Loucy (cell line): ENCODE data around the gene SVOPL.

Experiments
- H2AFZ ChIP-seq: fragments of 200-600 bp; sonication (generic); 2 replicates; pipeline ENCODE4 v1.6.0; 2016; ENCODE audit warnings: antibody characterized with exemption, mild to moderate bottlenecking, low read length, moderate library complexity
- H3F3A ChIP-seq: fragments of 200-600 bp; 2 replicates; pipeline ENCODE4 v1.6.0; 2016; ENCODE audit warnings: antibody characterized with exemption, low read depth, mild to moderate bottlenecking
- H3K27me3 ChIP-seq: fragments of 200-600 bp; sonication (generic); 2 replicates; pipeline ENCODE4 v1.6.1; 2014; ENCODE audit warnings: low read length, mild to moderate bottlenecking; ENCODE audit not compliant: insufficient read depth, poor library complexity, severe bottlenecking
- H3K36me3 ChIP-seq: fragments of 200-600 bp; sonication (generic); 2 replicates; pipeline ENCODE4 v1.6.1; 2016; ENCODE audit warnings: low read length; ENCODE audit not compliant: insufficient read depth
- H3K4me1 ChIP-seq: fragments of 200-600 bp; sonication (generic); 2 replicates; pipeline ENCODE4 v1.5.1; 2014; ENCODE audit warnings: low read length, mild to moderate bottlenecking; ENCODE audit not compliant: insufficient read depth, poor library complexity, severe bottlenecking
- H3K4me2 ChIP-seq: fragments of 200-600 bp; sonication (generic); 2 replicates; pipeline ENCODE4 v1.6.0; 2014; ENCODE audit warnings: antibody characterized with exemption, low read length, low read depth, mild to moderate bottlenecking; ENCODE audit not compliant: poor library complexity, severe bottlenecking
- H3K4me3 ChIP-seq: fragments of 200-600 bp; sonication (generic); 2 replicates; pipeline ENCODE4 v1.5.1; 2014; ENCODE audit warnings: low read length, mild to moderate bottlenecking, mixed read lengths; ENCODE audit not compliant: poor library complexity, severe bottlenecking
- H3K79me2 ChIP-seq: fragments of 200-600 bp; sonication (generic); 2 replicates; pipeline ENCODE4 v1.6.1; 2014; ENCODE audit warnings: low read length; ENCODE audit not compliant: insufficient read depth
- H3K9ac ChIP-seq: fragments of 200-600 bp; sonication (generic); 2 replicates; pipeline ENCODE4 v1.6.0; 2014; ENCODE audit warnings: mild to moderate bottlenecking, low read depth, low read length, moderate library complexity; ENCODE audit not compliant: poor library complexity, severe bottlenecking
- H3K9me2 ChIP-seq: fragments of 200-600 bp; sonication (generic); replicated peaks from 2 replicates; pipeline ENCODE4 v1.6.1; 2016; ENCODE audit warnings: low read depth, low read length, mixed read lengths
- H3K9me3 ChIP-seq: fragments of 200-600 bp; sonication (generic); 2 replicates; pipeline ENCODE4 v1.6.1; 2014; ENCODE audit warnings: mild to moderate bottlenecking, antibody characterized with exemption, low read length, low read depth; ENCODE audit not compliant: insufficient read depth
- H4K20me1 ChIP-seq: fragments of 200-600 bp; sonication (generic); 2 replicates; pipeline ENCODE4 v1.6.0; 2014; ENCODE audit warnings: antibody characterized with exemption, low read length, mild to moderate bottlenecking; ENCODE audit not compliant: insufficient read depth, poor library complexity, severe bottlenecking
- CTCF ChIP-seq: fragments of 200-600 bp; sonication (generic); conservative IDR thresholded peaks from 2 replicates; pipeline ENCODE4 v1.5.1; 2014; ENCODE audit warnings: mild to moderate bottlenecking, antibody characterized with exemption, low read length
- EZH2phosphoT487 ChIP-seq: fragments of 200-600 bp; IDR thresholded peaks from 2 replicates; pipeline ENCODE4 v1.6.1; 2018; ENCODE audit warnings: antibody characterized with exemption, mild to moderate bottlenecking, moderate library complexity, borderline replicate concordance

The SVOPL gene

GRCh38 chr7:138669364-138669763 lies 31.8 kb downstream of the SVOPL start:
- H3K79me2 ChIP-seq, result no peaks in the 10 kb centered on the region
- no peak for TF ChIP-seq EZH2phosphoT487
- H3K4me1 ChIP-seq, result peaks cover 37% of the 10 kb centered on the region
- H3F3A ChIP-seq, result no peaks in the 10 kb centered on the region
- H3K9me3 ChIP-seq, result no peaks in the 10 kb centered on the region
- H3K9me2 ChIP-seq, result no peaks in the 10 kb centered on the region
- H4K20me1 ChIP-seq, result no peaks in the 10 kb centered on the region
- no peaks in the 10 kb centered on the region for H3K36me3 ChIP-seq
- no peak overlapping the region for H3K9ac ChIP-seq
- no peak overlapping the region for H3K4me3 ChIP-seq
- no peak overlapping the region for H3K4me2 ChIP-seq
- no peak overlapping the region for H2AFZ ChIP-seq
- no peaks in the 10 kb centered on the region for H3K27me3 ChIP-seq

DNA sequence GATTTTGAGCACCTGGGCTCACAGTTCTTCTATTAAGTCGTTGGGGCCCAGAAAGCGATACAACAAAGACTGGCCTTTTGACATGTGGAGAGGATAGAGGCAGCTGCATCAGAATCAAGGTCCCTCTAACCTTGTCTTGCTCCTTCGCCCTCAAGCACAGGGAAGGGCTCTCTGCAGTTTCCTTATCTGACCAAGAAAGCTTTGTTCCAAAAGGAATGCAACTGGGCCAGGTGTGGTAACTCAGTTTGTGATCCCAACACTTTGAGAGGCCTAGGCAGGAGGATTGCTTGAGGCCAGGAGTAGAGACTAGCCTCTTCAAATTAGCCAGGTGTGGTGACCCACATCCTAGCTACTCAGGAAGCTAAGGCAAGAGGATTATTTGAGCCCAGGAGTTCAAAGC lies 32.2 kb downstream of the SVOPL start:
- Histone ChIP-seq H2AFZ (no peak overlapping the region), H3K27me3 (no peaks in the 10 kb centered on the region), H3F3A (no peaks in the 10 kb centered on the region), H3K79me2 (no peaks in the 10 kb centered on the region), H3K9me2 (no peaks in the 10 kb centered on the region), H3K36me3 (no peaks in the 10 kb centered on the region), H3K9me3 (no peaks in the 10 kb centered on the region), H3K4me2 (no peak overlapping the region), H3K4me1 (peaks cover 37% of the 10 kb centered on the region), H3K4me3 (no peak overlapping the region), H3K9ac (no peak overlapping the region), H4K20me1 (no peaks in the 10 kb centered on the region)
- no peak for TF ChIP-seq EZH2phosphoT487
- no peak for TF ChIP-seq CTCF

DNA sequence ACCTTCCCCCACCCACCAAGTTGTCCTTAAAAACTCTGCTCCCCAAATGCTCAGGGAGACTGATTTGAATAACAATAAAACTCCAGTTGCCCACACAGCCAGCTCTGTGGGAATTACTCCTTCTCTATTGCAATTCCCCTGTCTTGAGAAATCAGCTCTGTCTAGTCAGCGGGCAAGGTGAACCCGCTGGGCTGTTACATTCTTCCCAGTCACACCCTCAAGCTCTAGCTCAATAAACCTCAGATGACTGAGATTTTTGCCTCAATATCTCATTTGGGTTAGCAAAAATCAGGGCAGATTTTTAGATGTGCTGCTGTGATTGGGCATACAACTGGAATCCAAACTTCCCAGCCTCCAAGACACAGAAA lies 32.9 kb downstream of the SVOPL start:
- H3K27me3 ChIP-seq, result no peaks in the 10 kb centered on the region
- peaks cover 37% of the 10 kb centered on the region for H3K4me1 ChIP-seq
- H3K79me2 ChIP-seq, result no peaks in the 10 kb centered on the region
- H4K20me1 ChIP-seq, result no peaks in the 10 kb centered on the region
- no peaks in the 10 kb centered on the region for H3K9me3 ChIP-seq
- H3K9me2 ChIP-seq, result no peaks in the 10 kb centered on the region
- H3K9ac ChIP-seq, result no peak overlapping the region
- no peak overlapping the region for H3K4me2 ChIP-seq
- H3F3A ChIP-seq, result no peaks in the 10 kb centered on the region
- no peak overlapping the region for H2AFZ ChIP-seq
- H3K4me3 ChIP-seq, result no peak overlapping the region
- no peaks in the 10 kb centered on the region for H3K36me3 ChIP-seq
- TF ChIP-seq CTCF (no peak), EZH2phosphoT487 (no peak)

DNA sequence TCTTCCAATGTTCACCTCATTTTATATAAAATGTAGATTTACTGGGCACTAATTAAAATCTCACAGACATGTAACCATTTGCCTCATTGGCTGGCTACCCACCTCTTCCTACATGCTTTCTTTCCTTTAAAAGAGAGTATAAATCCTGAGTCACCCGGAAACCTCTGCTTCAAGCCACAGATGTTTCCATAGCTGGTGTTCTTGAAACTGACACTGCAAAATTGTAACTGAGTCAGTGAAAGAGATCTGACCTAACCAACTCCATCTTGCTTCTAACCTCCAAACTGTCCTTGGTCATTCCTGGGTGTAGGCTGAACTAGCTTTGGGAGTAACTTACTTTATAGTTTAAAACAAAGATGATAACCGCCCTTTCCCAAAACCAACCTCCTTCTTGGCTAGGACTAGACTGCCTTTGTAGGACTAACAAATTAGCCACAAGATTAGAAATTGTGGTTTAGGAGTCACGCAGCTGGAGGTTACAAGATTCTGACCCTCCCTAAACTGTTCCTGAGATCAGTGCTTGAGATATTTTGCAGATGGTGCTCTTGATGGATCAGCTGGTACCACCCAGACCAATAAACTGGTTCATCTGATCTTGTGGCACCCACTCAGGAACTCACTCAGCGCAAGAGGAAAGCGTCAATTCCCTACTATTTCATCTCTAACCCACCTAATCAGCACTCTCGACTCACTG lies 33.5 kb downstream of the SVOPL start:
- H3K9me3 ChIP-seq, result no peaks in the 10 kb centered on the region
- no peak overlapping the region for H3K4me2 ChIP-seq
- no peaks in the 10 kb centered on the region for H3K79me2 ChIP-seq
- H2AFZ ChIP-seq, result no peak overlapping the region
- no peaks in the 10 kb centered on the region for H3K36me3 ChIP-seq
- no peaks in the 10 kb centered on the region for H4K20me1 ChIP-seq
- peaks cover 37% of the 10 kb centered on the region for H3K4me1 ChIP-seq
- H3K9ac ChIP-seq, result no peak overlapping the region
- no peaks in the 10 kb centered on the region for H3K9me2 ChIP-seq
- no peaks in the 10 kb centered on the region for H3K27me3 ChIP-seq
- H3F3A ChIP-seq, result no peaks in the 10 kb centered on the region
- H3K4me3 ChIP-seq, result no peak overlapping the region
- TF ChIP-seq CTCF (no peak), EZH2phosphoT487 (no peak)
